ENCODE results near the gene APOE.

APOE gene

DNA sequence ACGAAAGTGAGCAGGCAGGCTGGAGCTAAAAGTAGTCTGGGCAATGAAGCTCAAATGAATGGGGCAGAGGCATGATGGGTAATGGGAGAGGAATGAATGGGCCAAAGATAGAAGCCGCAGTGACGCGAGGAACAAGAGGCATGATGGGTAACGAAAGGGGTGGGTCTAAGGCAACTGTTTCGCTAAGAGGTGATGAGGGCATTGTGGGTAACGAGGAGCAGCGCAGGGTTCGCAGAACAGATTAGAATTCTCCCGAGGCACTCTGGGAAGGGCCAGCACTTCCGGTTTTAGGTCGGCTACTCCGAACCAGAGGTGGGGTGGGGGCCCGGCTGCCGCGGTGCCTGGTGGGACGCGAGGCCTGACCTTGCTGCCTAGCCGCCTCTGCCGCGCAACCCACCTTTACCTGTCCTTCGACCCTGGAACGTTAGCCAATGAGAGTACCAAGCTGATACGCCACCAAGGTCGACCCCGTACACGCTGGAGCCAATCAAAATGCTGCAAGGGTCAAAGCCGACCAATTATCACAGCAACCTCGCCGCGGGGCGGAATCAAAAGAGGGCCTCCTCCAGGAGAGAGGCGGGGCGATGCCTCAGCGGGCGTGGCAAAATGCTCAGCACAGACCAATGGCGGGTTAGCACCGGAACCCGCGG lies 15.1 kb upstream of the APOE start:
- TF ChIP-seq, protein P1, sequence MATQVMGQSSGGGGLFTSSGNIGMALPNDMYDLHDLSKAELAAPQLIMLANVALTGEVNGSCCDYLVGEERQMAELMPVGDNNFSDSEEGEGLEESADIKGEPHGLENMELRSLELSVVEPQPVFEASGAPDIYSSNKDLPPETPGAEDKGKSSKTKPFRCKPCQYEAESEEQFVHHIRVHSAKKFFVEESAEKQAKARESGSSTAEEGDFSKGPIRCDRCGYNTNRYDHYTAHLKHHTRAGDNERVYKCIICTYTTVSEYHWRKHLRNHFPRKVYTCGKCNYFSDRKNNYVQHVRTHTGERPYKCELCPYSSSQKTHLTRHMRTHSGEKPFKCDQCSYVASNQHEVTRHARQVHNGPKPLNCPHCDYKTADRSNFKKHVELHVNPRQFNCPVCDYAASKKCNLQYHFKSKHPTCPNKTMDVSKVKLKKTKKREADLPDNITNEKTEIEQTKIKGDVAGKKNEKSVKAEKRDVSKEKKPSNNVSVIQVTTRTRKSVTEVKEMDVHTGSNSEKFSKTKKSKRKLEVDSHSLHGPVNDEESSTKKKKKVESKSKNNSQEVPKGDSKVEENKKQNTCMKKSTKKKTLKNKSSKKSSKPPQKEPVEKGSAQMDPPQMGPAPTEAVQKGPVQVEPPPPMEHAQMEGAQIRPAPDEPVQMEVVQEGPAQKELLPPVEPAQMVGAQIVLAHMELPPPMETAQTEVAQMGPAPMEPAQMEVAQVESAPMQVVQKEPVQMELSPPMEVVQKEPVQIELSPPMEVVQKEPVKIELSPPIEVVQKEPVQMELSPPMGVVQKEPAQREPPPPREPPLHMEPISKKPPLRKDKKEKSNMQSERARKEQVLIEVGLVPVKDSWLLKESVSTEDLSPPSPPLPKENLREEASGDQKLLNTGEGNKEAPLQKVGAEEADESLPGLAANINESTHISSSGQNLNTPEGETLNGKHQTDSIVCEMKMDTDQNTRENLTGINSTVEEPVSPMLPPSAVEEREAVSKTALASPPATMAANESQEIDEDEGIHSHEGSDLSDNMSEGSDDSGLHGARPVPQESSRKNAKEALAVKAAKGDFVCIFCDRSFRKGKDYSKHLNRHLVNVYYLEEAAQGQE (IDR thresholded peaks at IDR 0.05; ENCODE audit: insufficient read depth in 1 of 2, low read depth in 2 of 2, low read length in 2 of 2) = no peak
- TF ChIP-seq POLR2AphosphoS5 (IDR thresholded peaks at IDR 0.05; ENCODE audit: low read depth, low read length) (peak; percentile 94), SIN3A (IDR thresholded peaks at IDR 0.05; ENCODE audit: borderline replicate concordance, insufficient read depth, low read length) (peak; percentile 97), TAF1 (IDR thresholded peaks at IDR 0.05; ENCODE audit: borderline replicate concordance, insufficient read depth, low read length) (peak; percentile 91; the same call in 1 of the 2 replicates), FOXP2 (optimal IDR thresholded peaks at IDR 0.05; ENCODE audit: borderline replicate concordance, extremely low read depth, extremely low read length, insufficient read depth) (peak; percentile 80)

DNA sequence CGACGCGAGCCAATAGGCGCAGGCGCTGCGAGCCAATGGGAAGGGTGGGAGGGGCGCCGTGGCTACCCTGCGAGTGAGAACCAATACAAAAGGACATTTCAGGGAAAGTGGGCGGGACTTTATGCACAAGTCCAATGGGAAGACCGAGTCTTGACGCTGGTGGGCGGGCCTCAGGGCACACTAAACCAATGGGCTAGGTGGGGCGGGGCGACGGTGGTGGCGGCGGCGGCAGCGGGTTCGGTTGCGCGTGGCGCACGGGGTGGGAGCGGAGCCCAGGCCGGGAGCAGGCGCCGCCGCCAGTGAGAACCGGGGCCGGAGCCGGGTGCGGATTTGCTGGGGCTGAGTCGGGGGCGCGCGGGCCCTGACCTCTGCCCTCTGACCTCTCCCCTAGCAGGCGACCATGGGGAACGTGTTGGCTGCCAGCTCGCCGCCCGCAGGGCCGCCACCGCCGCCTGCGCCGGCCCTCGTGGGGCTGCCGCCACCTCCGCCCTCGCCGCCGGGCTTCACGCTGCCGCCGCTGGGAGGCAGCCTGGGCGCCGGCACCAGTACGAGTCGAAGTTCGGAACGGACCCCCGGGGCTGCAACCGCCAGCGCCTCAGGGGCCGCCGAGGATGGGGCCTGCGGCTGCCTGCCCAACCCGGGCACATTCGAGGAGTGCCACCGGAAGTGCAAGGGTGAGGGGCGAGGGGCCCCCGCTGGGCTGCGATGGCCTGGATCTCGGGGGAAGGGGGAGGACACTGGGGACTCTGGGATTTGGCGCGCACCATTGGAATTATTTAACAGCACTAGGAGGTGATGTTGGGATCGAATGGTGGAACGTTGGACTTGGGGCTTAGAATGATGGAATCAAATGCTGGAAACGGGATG lies 14.3 kb upstream of the APOE start, which contains the start of gene TOMM40:
Gene TOMM40 (plus strand): TSS at position 239 of the 867 bp plus-strand sequence. CDS start 162 bp downstream, at position 401.
- TF ChIP-seq POLR2AphosphoS5 (IDR thresholded peaks at IDR 0.05; ENCODE audit: low read depth, low read length) = no peak; the same call in 1 of the 2 replicates
- TF ChIP-seq TAF1 (IDR thresholded peaks at IDR 0.05; ENCODE audit: borderline replicate concordance, insufficient read depth, low read length) = peak; percentile 83; the same call in 1 of the 2 replicates

DNA sequence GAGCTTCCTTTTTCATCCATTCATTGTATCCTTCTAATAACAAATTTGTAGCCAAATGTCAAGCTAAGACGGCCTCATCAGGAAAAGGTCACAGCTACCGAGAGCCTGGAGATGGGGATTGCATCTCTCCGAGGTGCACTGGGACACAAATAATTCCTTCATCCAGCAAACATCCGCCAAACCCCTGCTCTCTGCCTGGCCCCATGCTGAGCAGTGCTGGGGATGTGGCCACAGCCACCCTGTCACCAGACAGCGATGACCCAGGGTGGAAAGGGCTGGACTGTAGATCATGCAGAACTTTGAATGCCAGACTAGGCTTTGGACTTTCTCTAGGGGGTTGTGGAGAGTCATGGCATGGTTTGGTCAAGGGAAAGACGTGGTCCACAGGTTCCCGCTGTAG lies 12.7 kb upstream of the APOE start:
- no peak for TF ChIP-seq TAF1 (IDR thresholded peaks at IDR 0.05; ENCODE audit: borderline replicate concordance, insufficient read depth, low read length)
- TF ChIP-seq FOXP2 (optimal IDR thresholded peaks at IDR 0.05; ENCODE audit: borderline replicate concordance, extremely low read depth, extremely low read length, insufficient read depth) = no peak
- TF ChIP-seq, protein P1 (IDR thresholded peaks at IDR 0.05; ENCODE audit: insufficient read depth in 1 of 2, low read depth in 2 of 2, low read length in 2 of 2) = no peak
- TF ChIP-seq POLR2AphosphoS5 (IDR thresholded peaks at IDR 0.05; ENCODE audit: low read depth, low read length) = no peak
- no peak for TF ChIP-seq SIN3A (IDR thresholded peaks at IDR 0.05; ENCODE audit: borderline replicate concordance, insufficient read depth, low read length)

DNA sequence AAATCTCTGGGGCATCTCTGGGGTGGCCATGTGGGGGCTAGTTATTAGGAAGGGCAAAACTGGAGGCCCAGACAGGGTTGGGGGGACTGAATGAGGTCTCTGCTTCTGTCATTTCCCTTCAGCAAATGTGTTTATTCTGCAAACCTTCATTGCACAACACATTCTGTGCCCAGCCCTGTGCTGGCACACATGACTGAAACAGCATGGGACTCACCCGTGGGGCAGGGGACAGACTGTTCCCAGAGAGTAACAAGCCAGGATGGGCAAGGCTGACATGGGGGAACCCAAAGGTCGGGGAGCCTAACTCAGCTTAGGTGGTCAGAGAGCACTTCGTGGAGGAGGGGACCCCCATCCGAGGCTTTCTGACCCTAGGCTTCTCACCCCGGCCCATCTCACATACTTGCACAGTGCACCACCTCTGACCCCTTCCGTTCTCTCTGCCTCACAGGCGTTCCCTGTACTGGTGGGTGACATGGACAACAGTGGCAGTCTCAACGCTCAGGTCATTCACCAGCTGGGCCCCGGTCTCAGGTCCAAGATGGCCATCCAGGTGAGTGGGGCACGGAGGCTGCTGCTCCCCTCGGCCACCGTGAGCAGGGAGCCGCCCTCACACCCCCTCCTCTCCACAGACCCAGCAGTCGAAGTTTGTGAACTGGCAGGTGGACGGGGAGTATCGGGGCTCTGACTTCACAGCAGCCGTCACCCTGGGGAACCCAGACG lies 12.1 kb upstream of the APOE start:
- TF ChIP-seq POLR2AphosphoS5 (IDR thresholded peaks at IDR 0.05; ENCODE audit: low read depth, low read length) (no peak), TAF1 (IDR thresholded peaks at IDR 0.05; ENCODE audit: borderline replicate concordance, insufficient read depth, low read length) (no peak)

DNA sequence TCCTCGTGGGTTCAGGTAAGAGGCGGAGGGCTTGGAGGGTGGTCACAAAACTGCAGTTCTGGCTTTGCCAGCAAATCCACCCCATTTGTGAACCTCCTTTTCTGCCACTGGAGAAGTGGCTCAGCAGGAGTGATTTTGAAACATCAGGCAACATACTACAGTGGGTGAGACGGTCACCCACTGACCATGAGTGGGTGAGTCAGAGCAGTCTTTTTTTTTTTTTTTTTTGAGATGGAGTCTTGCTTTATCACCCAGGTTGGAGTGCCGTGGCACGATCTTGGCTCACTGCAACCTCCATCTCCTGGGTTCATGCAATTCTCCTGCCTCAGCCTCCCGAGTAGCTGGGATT lies 11.6 kb upstream of the APOE start:
- TF ChIP-seq FOXP2 (optimal IDR thresholded peaks at IDR 0.05; ENCODE audit: borderline replicate concordance, extremely low read depth, extremely low read length, insufficient read depth) (no peak), TAF1 (IDR thresholded peaks at IDR 0.05; ENCODE audit: borderline replicate concordance, insufficient read depth, low read length) (no peak), SIN3A (IDR thresholded peaks at IDR 0.05; ENCODE audit: borderline replicate concordance, insufficient read depth, low read length) (no peak), POLR2AphosphoS5 (IDR thresholded peaks at IDR 0.05; ENCODE audit: low read depth, low read length) (no peak)
- TF ChIP-seq, protein P1 (IDR thresholded peaks at IDR 0.05; ENCODE audit: insufficient read depth in 1 of 2, low read depth in 2 of 2, low read length in 2 of 2) = no peak

Data from PFSK-1 (cell line).